HCT116 (cell line): ENCODE data around the gene DLD. TPM values are rescaled to one million over a fixed set of nuclear protein-coding genes. Genes with fewer than 3 reads are reported as not detected.

Source experiments
- ATAC-seq: fragments of 200-7000 bp; cut with Tn5 transposase; 2 replicates; pipeline ENCODE4 v1.9.1; 2020; ENCODE audit warnings: mild to moderate bottlenecking, moderate library complexity
- BruUV-seq: library from RNA; stranded (reverse); fragments of 400-500 nt; replicated peaks from 2 replicates; lab custom pipeline; 2021; lab: Mats Ljungman, UMichigan
- CTCF ChIA-PET: fragments of 300-600 bp; sonication (Branson Sonifier 250); formaldehyde crosslinking; loops from one replicate; lab custom pipeline; 2021; ENCODE audit warnings: antibody characterized with exemption; lab: Charles Lee
- POLR2A ChIA-PET: fragments of 300-600, 350-600 bp; sonication (Branson Sonifier 250); formaldehyde crosslinking; loops from one replicate; lab custom pipeline; 2021; ENCODE audit warnings: antibody characterized with exemption; lab: Charles Lee
- RAD21 ChIA-PET, 2 experiments: fragments of 300-600 bp; sonication (Branson Sonifier 250); formaldehyde crosslinking; loops; one replicate each; lab custom pipeline; 2023; ENCODE audit warnings: low total read pairs in 2 of 2; ENCODE audit not compliant: uncharacterized antibody in 2 of 2, unreplicated experiment in 2 of 2, low non-redundant PET in 1 of 2; lab: Charles Lee
- DNase-seq: peaks from one replicate; pipeline ENCODE4 v3.0.0-alpha.2; 2010; ENCODE audit warnings: low read depth, low spot score
- H2AFZ ChIP-seq: fragments of 200-600 bp; shearing (Covaris generic), sonication (generic); 2 replicates; pipeline ENCODE4 v1.6.1; 2017; ENCODE audit warnings: low read depth, mixed run types, mixed read lengths, antibody characterized with exemption, low read length; ENCODE audit not compliant: poor library complexity, severe bottlenecking
- H3K27ac ChIP-seq: 2 replicates; pipeline ENCODE4 v1.5.1; 2012; ENCODE audit warnings: low read depth, low read length
- H3K27me3 ChIP-seq: fragments of 200-600 bp; sonication (generic); 2 replicates; pipeline ENCODE4 v1.6.1; 2016; ENCODE audit warnings: mixed run types, low read length, mixed read lengths; ENCODE audit not compliant: insufficient read depth
- H3K36me3 ChIP-seq, 2 experiments: fragments of 200-500 bp in 1 of 2; fragments of 200-600 bp in 1 of 2; sonication (Bioruptor generic) in 1 of 2; sonication (generic) in 1 of 2; 2 replicates each; pipeline versions ENCODE4 v1.5.1 to v1.6.1; 2014 to 2016; ENCODE audit warnings: low read length in 2 of 2, inconsistent platforms in 1 of 2, mixed read lengths in 1 of 2, mixed run types in 1 of 2; ENCODE audit not compliant: insufficient read depth in 2 of 2, control insufficient read depth in 1 of 2
- H3K4me1 ChIP-seq, 2 experiments: fragments of 200-600 bp in 1 of 2; sonication (generic) in 1 of 2; 2 replicates each; pipeline versions ENCODE4 v1.5.1 to v1.6.1; 2012 to 2017; ENCODE audit warnings: low read length in 2 of 2, inconsistent platforms in 1 of 2, mild to moderate bottlenecking in 1 of 2, mixed read lengths in 1 of 2, mixed run types in 1 of 2, moderate library complexity in 1 of 2; ENCODE audit not compliant: insufficient read depth in 2 of 2, control insufficient read depth in 1 of 2
- H3K4me2 ChIP-seq: fragments of 200-600 bp; sonication (generic); 2 replicates; pipeline ENCODE4 v1.6.1; 2017; ENCODE audit warnings: mixed run types, low read length, mixed read lengths
- H3K4me3 ChIP-seq, 2 experiments: fragments of 200-600 bp in 1 of 2; sonication (generic) in 1 of 2; replicated peaks in 1 of 2; 2 replicates each; pipeline ENCODE4 v1.5.1; 2011 to 2016; ENCODE audit warnings: low read length in 2 of 2, control low read depth in 1 of 2, low read depth in 1 of 2, mild to moderate bottlenecking in 1 of 2, mixed read lengths in 1 of 2, mixed run types in 1 of 2
- H3K79me2 ChIP-seq: fragments of 200-600 bp; sonication (generic); 2 replicates; pipeline ENCODE4 v1.6.1; 2017; ENCODE audit warnings: mild to moderate bottlenecking, mixed run types, low read length, moderate library complexity, mixed read lengths; ENCODE audit not compliant: insufficient read depth
- H3K9ac ChIP-seq: fragments of 200-600 bp; sonication (generic); 2 replicates; pipeline ENCODE4 v1.6.1; 2016; ENCODE audit warnings: low read length, mixed read lengths
- H3K9me2 ChIP-seq: fragments of 200-600 bp; sonication (generic), shearing (Covaris generic); 2 replicates; pipeline ENCODE4 v1.6.1; 2017; ENCODE audit warnings: mixed run types, mild to moderate bottlenecking, moderate library complexity; ENCODE audit not compliant: insufficient read depth
- H3K9me3 ChIP-seq, 2 experiments: fragments of 200-500 bp in 1 of 2; fragments of 200-600 bp in 1 of 2; sonication (Bioruptor generic) in 1 of 2; sonication (generic) in 1 of 2; 2 replicates each; pipeline ENCODE4 v1.6.1; 2014 to 2017; ENCODE audit warnings: low read length in 2 of 2, mixed read lengths in 2 of 2, inconsistent platforms in 1 of 2, low read depth in 1 of 2, mild to moderate bottlenecking in 1 of 2, mixed run types in 1 of 2, moderate library complexity in 1 of 2; ENCODE audit not compliant: control insufficient read depth in 1 of 2, insufficient read depth in 1 of 2
- H4K20me1 ChIP-seq: fragments of 200-600 bp; sonication (generic), shearing (Covaris generic); 2 replicates; pipeline ENCODE4 v1.6.1; 2017; ENCODE audit warnings: mixed run types, mild to moderate bottlenecking, moderate library complexity; ENCODE audit not compliant: insufficient read depth
- EGR1 ChIP-seq: IDR thresholded peaks from 2 replicates; pipeline ENCODE4 v1.6.1; 2012; ENCODE audit warnings: low read depth
- ELF1 ChIP-seq: IDR thresholded peaks from 2 replicates; pipeline ENCODE4 v1.6.1; 2012; ENCODE audit warnings: low read depth, borderline replicate concordance
- EZH2 ChIP-seq: fragments of 200-600 bp; sonication (generic); IDR thresholded peaks from 2 replicates; pipeline ENCODE4 v1.6.1; 2017; ENCODE audit warnings: antibody characterized with exemption, mixed run types
- FOSL1 ChIP-seq: IDR thresholded peaks from 2 replicates; pipeline ENCODE4 v1.6.1; 2012; ENCODE audit warnings: low read depth
- POLR2A ChIP-seq: IDR thresholded peaks from 2 replicates; pipeline ENCODE4 v1.7.0; 2011; ENCODE audit warnings: borderline replicate concordance; ENCODE audit not compliant: insufficient read depth, insufficient read length; ENCODE audit errors: extremely low read depth
- POLR2AphosphoS5 ChIP-seq: IDR thresholded peaks from 2 replicates; pipeline ENCODE4 v1.6.1; 2011; ENCODE audit warnings: mild to moderate bottlenecking, low read depth, low read length, moderate library complexity
- RAD21 ChIP-seq: IDR thresholded peaks from 2 replicates; pipeline ENCODE4 v1.6.1; 2012; ENCODE audit warnings: low read depth, mild to moderate bottlenecking
- REST ChIP-seq: IDR thresholded peaks from 2 replicates; pipeline ENCODE4 v1.6.1; 2012; ENCODE audit warnings: low read depth
- SIN3A ChIP-seq: IDR thresholded peaks from 2 replicates; pipeline ENCODE4 v1.6.1; 2012; ENCODE audit warnings: low read depth
- YY1 ChIP-seq: IDR thresholded peaks from 2 replicates; pipeline ENCODE4 v1.6.1; 2011; ENCODE audit warnings: low read length, low read depth, moderate library complexity, mild to moderate bottlenecking; ENCODE audit not compliant: insufficient replicate concordance; ENCODE audit errors: extremely low read depth
- ZFX ChIP-seq: fragments of 450-650 bp; IDR thresholded peaks from 2 replicates; pipeline ENCODE4 v1.6.1; 2017
- ZNF274 ChIP-seq: fragments of 200-500 bp; sonication (Bioruptor generic); IDR thresholded peaks from 2 replicates; pipeline ENCODE4 v1.6.1; 2014; ENCODE audit warnings: mild to moderate bottlenecking, low read depth, low read length, inconsistent platforms
- intact Hi-C: fragments of 100-400 bp; cut with micrococcal nuclease; formaldehyde crosslinking; loops from 2 replicates; pipeline ENCODE4 v1.10.0; 2022
- total RNA-seq: library from RNA; stranded (reverse); gene quantifications from one replicate; pipeline ENCODE4 v1.2.1, GENCODE V29; 2021; ENCODE audit not compliant: unreplicated experiment

DLD gene
- total RNA-seq, 1 experiment from 2014 or later, result 104 TPM

- ATAC-seq (no peak), DNase-seq (no peak)
- POLR2A ChIA-PET, result no interaction called here
- Histone ChIP-seq H3K36me3 (peaks cover 14 to 29% of the 10 kb centered on the region in 2 experiments; a peak in 3 of 4 replicates), H3K9ac (no peak overlapping the region), H3K9me3 (no peaks in the 10 kb centered on the region), H3K79me2 (no peaks in the 10 kb centered on the region), H3K4me3 (no peak overlapping the region), H3K27ac (no peak overlapping the region), H3K9me2 (no peaks in the 10 kb centered on the region), H2AFZ (no peak overlapping the region), H3K4me1 (no peaks in the 10 kb centered on the region), H4K20me1 (no peaks in the 10 kb centered on the region), H3K27me3 (no peaks in the 10 kb centered on the region), H3K4me2 (no peak overlapping the region)
- RAD21 ChIA-PET, result no interaction called here
- CTCF ChIA-PET, result no interaction called here
- intact Hi-C loops, result no loop called here
- no TSS peak for BruUV-seq
- TF ChIP-seq RAD21 (no peak), SIN3A (no peak), ZNF274 (no peak), ZFX (no peak), EGR1 (no peak), POLR2A (no peak), ELF1 (no peak), FOSL1 (no peak), POLR2AphosphoS5 (no peak), EZH2 (no peak), YY1 (no peak)
Measured at GRCh38 chr7:107924841-107925504, 34.0 kb downstream of the DLD start.

GRCh38 chr7:107926481-107926880 lies 35.5 kb downstream of the DLD start:
- Histone ChIP-seq H3K27me3 (no peaks in the 10 kb centered on the region), H3K9me2 (no peaks in the 10 kb centered on the region), H3K9me3 (no peaks in the 10 kb centered on the region), H3K4me3 (no peak overlapping the region), H4K20me1 (no peaks in the 10 kb centered on the region), H3K36me3 (peaks cover 14 to 35% of the 10 kb centered on the region in 2 experiments; a peak in 3 of 4 replicates), H3K79me2 (no peaks in the 10 kb centered on the region), H3K27ac (no peak overlapping the region), H3K4me1 (no peaks in the 10 kb centered on the region), H3K4me2 (no peak overlapping the region), H3K9ac (no peak overlapping the region), H2AFZ (no peak overlapping the region)
- DNase-seq, result no peak
- no TSS peak for BruUV-seq
- ChIA-PET RAD21 (no interaction called here), POLR2A (no interaction called here), CTCF (interaction anchor here (0.7 kb wide), 1 partner anchor 219 kb away, joined by 3 read pairs; no protein-coding TSS in a partner anchor)
- TF ChIP-seq REST (no peak), RAD21 (no peak)
- no peak for ATAC-seq
- intact Hi-C loops, result no loop called here
